T-helper 1 cell treated with Interleukin-12 subunit alpha and Interleukin-12 subunit beta and Interleukin-4 antibody, amounts not matched to agents 30 μg/mL and 1 μg/mL, for 36 hours (primary cell): ENCODE measurements around the gene SYK.

Source experiments
- H3K27ac Mint-ChIP-seq: one replicate; pipeline ENCODE4 v1.8.0; 2021; ENCODE audit warnings: mild to moderate bottlenecking, mixed read lengths
- H3K27me3 Mint-ChIP-seq: one replicate; pipeline ENCODE4 v1.8.0; 2021; ENCODE audit warnings: low read depth, mixed read lengths
- H3K36me3 Mint-ChIP-seq: one replicate; pipeline ENCODE4 v1.8.0; 2021; ENCODE audit warnings: low read depth, mixed read lengths
- H3K4me1 Mint-ChIP-seq: one replicate; pipeline ENCODE4 v1.8.0; 2021; ENCODE audit warnings: low read depth, mixed read lengths
- H3K4me3 Mint-ChIP-seq: one replicate; pipeline ENCODE4 v1.8.0; 2021; ENCODE audit warnings: mild to moderate bottlenecking, moderate library complexity, mixed read lengths
- H3K9me3 Mint-ChIP-seq: one replicate; pipeline ENCODE4 v1.8.0; 2021; ENCODE audit warnings: mixed read lengths

SYK gene

DNA sequence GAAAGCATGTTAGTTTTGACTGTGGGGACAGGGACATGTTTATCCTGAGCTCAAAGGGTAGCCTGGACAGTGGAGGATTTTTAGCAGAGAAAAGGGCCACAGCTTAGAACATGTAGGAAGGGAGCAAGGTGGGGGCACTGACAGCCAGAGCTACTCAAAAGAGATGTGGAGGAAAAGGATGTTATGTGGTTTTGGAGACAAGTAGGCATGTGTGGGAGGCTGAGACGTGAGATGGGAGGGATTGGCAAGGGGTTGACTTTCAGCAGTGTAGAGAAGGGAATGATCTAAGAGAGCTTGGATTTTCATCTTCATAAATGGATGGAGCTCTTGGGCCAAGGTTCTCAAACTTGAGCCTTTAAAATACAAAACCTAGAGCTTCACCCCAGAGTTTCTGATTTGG is 24.0 kb downstream of the SYK start:
- no peak overlapping the region for H3K4me3 Mint-ChIP-seq
- H3K9me3 Mint-ChIP-seq = no peaks in the 10 kb centered on the region
- H3K27me3 Mint-ChIP-seq = peaks cover 28% of the 10 kb centered on the region
- no peaks in the 10 kb centered on the region for H3K36me3 Mint-ChIP-seq
- H3K4me1 Mint-ChIP-seq = no peaks in the 10 kb centered on the region
- H3K27ac Mint-ChIP-seq = no peak overlapping the region

DNA sequence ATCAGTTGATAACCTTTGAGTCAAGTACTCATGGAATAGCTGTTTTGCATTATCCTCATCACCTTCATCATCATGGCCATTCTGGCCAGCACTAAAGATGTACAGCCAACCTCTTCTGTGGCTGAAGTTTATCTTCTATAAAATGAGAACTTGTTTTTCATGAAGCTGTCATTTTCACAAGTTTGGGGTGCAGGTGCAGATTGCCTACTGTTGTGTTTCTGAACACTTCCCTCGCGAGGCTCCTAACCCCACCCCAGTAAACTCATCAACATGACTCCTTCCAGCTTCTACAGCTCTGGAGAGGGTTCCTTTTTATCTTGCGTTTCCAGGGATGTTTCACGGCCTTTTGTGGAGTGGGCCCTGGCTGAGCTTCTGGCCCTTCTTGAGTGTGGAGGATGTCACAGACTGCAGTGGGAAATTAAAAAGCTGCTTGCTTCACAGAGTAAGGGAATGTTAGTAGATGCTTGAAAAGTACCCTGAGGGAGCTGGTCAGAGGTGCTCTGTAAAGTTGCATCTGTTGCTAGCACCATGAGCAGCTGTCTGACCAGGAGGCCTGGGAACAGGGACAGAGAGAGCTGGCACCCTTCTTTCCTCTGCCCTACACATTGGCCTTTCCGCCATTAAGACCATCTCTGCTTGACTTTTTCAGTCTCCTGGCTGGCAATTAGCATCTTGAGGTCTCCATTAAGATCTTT is 24.9 kb downstream of the SYK start:
- H3K27me3 Mint-ChIP-seq = peaks cover 28% of the 10 kb centered on the region
- H3K27ac Mint-ChIP-seq = no peak overlapping the region
- H3K4me3 Mint-ChIP-seq = no peak overlapping the region
- H3K4me1 Mint-ChIP-seq = no peaks in the 10 kb centered on the region
- no peaks in the 10 kb centered on the region for H3K36me3 Mint-ChIP-seq
- no peaks in the 10 kb centered on the region for H3K9me3 Mint-ChIP-seq

DNA sequence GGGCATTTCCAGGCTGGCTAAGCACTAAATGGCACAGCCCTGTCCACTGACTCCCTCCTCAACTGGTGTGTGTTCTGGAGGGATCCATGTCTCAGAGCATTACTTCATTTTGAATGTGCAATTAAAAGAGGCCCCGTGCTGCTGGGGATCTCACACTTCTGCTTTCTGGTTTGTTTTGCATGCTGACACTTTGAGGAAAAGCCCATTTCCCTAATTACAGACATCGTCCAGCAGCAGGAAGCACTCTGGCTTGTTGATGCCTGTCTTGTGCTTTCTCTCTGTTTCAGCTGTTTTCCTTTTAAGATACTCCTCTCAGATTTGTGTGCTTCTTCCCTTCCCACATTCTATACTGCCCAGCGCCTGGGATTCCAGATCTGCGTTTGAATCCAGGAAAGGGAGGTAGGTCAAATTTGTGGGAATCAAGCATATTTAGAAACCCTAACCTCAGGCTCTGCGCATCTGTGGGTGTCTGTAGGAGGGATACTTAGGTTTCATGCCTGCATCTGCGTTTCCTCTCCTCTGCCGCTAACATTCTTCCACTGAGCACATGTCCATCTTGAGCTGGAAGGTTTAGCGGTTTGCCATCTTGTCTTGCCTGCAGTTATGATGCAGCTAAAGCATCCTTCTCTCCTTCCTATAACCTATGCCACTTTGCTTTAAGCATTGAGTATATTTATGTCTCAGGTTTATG is 25.7 kb downstream of the SYK start:
- Mint-ChIP-seq H3K27ac (no peak overlapping the region), H3K27me3 (peaks cover 24% of the 10 kb centered on the region)

DNA sequence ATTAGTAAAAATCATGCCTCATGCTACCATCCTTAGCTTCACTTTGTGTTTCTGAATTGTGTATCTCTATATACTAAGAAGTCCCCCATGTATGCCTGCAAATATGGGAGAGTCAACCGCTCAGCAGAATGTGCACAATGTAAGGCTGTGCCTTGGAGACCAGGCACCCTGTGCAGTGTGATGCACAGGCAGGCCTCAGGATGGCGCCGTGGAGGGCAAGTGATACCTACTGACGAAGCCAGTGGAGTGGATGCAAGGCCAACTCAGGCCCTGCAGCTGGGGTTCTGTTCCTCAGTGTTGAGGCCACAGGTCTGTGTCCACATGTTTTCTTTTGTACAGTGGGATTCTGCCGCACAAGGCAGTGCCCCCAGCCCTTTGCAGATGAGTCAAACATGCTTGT is 28.4 kb downstream of the SYK start:
- Mint-ChIP-seq H3K27me3 (peaks cover 18% of the 10 kb centered on the region), H3K36me3 (no peaks in the 10 kb centered on the region), H3K4me3 (no peak overlapping the region), H3K4me1 (no peaks in the 10 kb centered on the region), H3K27ac (no peak overlapping the region), H3K9me3 (no peaks in the 10 kb centered on the region)

More for the DNA sequence above, 25.7 kb downstream of the SYK start:
- Mint-ChIP-seq H3K4me3 (no peak overlapping the region), H3K9me3 (no peaks in the 10 kb centered on the region), H3K36me3 (no peaks in the 10 kb centered on the region), H3K4me1 (no peaks in the 10 kb centered on the region)

DNA sequence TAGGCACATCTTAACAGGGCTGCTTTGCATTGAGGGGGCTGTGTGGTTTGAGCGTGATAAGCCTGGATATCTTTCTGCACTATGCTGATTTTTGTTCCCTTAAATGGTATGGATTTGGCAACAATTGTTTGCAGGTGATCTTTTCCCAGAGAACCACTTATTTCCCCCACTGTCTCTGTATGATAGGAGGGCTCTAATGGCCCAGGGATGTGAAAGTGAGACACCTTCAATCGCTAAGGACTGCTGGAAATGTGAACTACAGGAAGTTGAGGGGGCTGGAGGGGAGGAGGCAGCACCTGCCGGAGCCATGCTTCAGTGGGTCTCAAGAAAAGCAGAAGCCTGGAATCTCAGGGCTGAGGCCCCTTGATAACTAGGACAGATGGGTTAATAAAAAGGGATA is 29.4 kb downstream of the SYK start:
- H3K9me3 Mint-ChIP-seq = no peaks in the 10 kb centered on the region
- H3K27me3 Mint-ChIP-seq = peaks cover 11% of the 10 kb centered on the region
- no peaks in the 10 kb centered on the region for H3K36me3 Mint-ChIP-seq
- H3K4me3 Mint-ChIP-seq = no peak overlapping the region
- no peak overlapping the region for H3K27ac Mint-ChIP-seq
- no peaks in the 10 kb centered on the region for H3K4me1 Mint-ChIP-seq

DNA sequence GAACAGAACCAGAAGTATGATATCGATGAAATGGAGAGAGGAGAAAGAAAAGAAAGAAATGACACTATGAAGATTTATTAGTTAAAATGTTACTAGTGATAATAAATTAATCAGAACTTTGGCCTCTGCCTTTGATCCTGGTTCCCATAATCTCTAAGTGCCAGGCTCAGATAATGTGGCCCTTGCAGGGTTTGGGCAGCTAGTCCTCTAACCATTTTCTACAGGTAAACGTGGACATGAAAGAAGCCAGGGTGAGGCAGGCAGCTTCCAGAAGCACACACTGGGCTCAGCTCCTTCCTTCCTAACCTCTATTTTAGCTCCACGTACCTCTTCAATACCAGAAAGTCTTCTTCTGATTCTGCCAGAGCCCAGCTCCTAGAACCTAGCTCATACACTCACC is 30.6 kb downstream of the SYK start:
- peaks cover 2% of the 10 kb centered on the region for H3K27me3 Mint-ChIP-seq
- no peaks in the 10 kb centered on the region for H3K9me3 Mint-ChIP-seq
- H3K4me1 Mint-ChIP-seq = no peaks in the 10 kb centered on the region
- H3K36me3 Mint-ChIP-seq = no peaks in the 10 kb centered on the region
- H3K4me3 Mint-ChIP-seq = no peak overlapping the region
- H3K27ac Mint-ChIP-seq = no peak overlapping the region

DNA sequence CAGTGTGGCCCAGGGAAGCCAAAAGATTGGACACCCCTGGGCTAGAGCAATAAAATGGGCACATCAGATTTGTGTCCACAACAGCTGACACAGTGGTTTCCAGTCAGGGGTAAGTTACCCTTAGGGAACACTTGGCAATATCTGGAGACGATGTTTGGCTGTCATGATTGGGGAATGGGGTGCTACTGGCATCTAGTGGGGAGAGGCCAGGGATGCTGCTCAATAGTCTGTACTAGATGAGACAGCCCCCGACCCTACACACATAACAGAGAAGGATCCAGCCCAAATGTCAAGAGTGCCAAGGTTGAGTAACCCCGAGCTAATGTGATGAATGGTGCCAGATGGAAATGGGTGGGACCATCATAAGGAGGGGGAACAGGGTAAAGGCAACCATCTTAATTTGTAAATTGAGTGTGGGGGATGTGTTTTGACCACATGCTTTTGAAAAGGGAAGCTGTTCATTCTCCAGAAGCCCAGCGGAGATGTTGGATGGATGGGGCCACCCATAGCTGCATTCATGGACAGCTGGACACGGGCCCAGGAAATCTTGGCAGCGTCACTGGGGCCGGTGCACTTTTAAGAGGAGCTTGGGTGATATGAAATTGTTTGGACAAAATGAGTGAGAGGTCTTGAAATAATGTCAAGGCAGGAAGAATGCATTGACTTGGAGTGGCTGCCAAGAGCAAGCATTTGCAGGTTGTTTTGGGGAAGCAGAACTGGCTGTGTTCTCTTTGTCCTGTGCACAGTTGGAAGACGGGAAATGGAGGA is 33.4 kb downstream of the SYK start:
- no peak overlapping the region for H3K4me3 Mint-ChIP-seq
- H3K36me3 Mint-ChIP-seq = no peaks in the 10 kb centered on the region
- no peaks in the 10 kb centered on the region for H3K9me3 Mint-ChIP-seq
- no peak overlapping the region for H3K27ac Mint-ChIP-seq
- H3K27me3 Mint-ChIP-seq = no peaks in the 10 kb centered on the region
- H3K4me1 Mint-ChIP-seq = no peaks in the 10 kb centered on the region

DNA sequence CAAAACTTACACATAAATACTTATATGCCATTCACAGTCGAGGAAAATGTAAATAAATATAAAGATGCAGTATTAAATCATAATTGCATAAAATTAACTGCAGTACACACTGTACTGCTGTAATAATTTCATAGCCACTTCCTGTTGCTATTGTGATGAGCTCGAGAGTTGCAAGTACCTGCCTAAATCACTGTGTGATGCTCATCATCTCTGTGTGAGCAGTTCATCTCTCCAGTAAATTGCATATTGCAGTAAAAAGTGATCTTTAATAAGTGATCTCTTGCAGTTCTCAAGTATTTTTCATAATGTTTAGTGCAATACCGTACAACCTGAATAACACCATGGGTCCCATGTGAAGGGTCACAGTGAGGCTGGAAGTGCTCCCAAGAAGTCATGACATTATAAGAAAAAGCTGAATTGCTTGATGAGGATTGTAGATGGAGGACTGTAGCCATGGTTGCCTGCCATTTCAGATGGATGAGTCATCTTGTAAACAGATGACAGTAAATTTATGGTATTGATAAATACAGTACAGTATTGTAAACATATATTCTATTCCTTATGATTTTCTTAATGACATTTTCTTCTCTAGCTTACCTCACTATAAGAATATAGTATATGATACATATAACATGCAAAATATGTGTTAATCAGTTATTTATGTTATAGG is 34.9 kb downstream of the SYK start:
- H3K4me3 Mint-ChIP-seq = no peak overlapping the region
- no peaks in the 10 kb centered on the region for H3K9me3 Mint-ChIP-seq
- no peaks in the 10 kb centered on the region for H3K4me1 Mint-ChIP-seq
- no peak overlapping the region for H3K27ac Mint-ChIP-seq
- no peaks in the 10 kb centered on the region for H3K36me3 Mint-ChIP-seq
- H3K27me3 Mint-ChIP-seq = no peaks in the 10 kb centered on the region

DNA sequence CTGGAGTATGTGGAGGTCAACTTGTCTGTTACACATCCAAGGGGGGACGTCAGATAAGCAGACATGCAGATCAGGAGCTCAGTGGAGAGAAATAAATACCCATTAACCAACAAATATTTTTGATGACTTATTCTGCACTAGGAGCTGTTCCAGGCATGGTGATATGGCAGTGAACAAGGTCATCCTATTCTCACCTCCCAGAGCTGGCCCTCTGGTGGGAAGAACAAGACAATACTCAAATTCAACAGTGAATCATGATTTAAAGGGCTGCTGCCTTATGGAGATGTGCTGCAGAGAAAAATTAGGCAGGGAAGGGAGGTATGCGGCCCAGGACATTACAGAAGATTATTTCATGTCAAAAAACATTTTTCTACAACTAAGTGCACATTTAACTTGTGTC is 36.5 kb downstream of the SYK start:
- Mint-ChIP-seq H3K9me3 (no peaks in the 10 kb centered on the region), H3K4me1 (no peaks in the 10 kb centered on the region), H3K27ac (no peak overlapping the region), H3K4me3 (no peak overlapping the region), H3K27me3 (no peaks in the 10 kb centered on the region), H3K36me3 (no peaks in the 10 kb centered on the region)

DNA sequence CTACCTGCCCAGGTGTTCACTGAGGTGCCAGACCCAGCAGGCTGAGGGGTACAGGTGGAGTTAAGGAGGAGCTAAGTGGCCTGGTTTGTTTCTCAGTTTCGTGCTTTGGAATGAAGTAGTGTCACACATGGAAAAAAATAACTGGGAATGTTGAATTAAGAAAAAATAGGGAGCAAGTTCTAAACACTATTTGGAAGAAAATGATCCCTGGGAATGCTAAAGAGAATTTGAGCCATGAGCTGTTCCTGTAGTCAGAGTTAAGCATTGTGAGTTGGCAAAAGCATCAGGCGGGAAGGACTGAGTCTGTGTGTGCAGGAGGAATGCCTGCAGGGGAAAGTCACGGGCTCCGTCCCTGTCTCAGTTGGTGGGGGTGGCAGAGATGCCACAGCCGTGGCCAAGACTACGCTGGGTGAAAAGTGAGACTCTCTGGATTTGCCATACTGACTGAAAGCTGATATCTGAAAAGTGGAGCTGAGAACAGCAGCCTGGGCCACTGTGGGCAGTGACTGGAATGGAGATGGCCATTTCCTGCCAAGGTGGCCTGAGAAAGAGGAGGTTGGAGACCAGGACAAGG is 37.0 kb downstream of the SYK start:
- Mint-ChIP-seq H3K27ac (no peak overlapping the region), H3K9me3 (no peaks in the 10 kb centered on the region), H3K4me1 (no peaks in the 10 kb centered on the region), H3K4me3 (no peak overlapping the region), H3K36me3 (no peaks in the 10 kb centered on the region), H3K27me3 (no peaks in the 10 kb centered on the region)

DNA sequence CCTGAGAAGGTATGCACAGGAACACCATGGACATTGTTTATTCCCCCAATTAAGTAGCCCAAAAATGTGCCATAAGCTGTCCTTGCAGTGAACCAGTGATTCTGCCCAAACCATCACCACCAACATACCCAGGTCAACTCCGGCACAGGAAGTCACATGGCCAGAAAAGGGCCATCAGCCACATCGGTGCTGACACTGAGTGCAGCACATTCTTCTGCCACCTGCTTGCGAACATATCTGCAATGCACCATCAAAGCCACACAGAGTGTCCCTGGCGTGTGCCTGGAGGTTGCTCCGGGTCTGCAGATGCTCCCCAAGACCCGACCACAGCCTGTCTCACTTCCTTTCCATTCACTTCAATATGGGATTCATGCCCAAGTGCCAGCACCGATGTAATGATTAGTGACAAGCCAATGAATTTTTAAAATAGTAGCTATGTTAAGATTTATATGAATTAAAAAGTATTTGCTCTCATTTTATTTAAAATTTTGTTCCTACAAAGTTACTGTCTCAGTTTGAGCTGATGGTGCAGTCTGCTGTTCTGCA is 37.6 kb downstream of the SYK start:
- H3K4me3 Mint-ChIP-seq = no peak overlapping the region
- no peaks in the 10 kb centered on the region for H3K27me3 Mint-ChIP-seq
- H3K9me3 Mint-ChIP-seq = no peaks in the 10 kb centered on the region
- no peaks in the 10 kb centered on the region for H3K36me3 Mint-ChIP-seq
- no peaks in the 10 kb centered on the region for H3K4me1 Mint-ChIP-seq
- no peak overlapping the region for H3K27ac Mint-ChIP-seq

DNA sequence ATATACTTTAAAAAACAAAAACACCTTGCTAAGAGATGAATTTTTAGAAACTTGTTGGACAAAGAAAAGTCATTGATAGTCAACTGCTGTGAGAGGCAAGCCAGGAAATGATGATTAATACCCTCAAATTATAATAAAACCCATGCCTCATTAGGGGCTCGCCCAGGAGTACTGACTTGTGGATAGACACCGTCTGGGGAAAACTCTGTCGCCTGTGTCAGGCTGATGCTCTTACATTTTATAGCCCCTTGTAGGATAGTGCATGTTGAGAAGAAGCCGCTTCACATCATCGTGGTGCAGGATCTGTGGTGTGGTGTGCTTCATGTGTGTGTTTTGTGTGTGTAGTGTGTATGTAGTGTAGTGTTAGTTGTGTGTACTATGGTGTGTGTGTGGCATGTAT is 39.1 kb downstream of the SYK start:
- Mint-ChIP-seq H3K36me3 (no peaks in the 10 kb centered on the region), H3K4me3 (no peak overlapping the region), H3K27ac (no peak overlapping the region), H3K9me3 (no peaks in the 10 kb centered on the region), H3K27me3 (no peaks in the 10 kb centered on the region), H3K4me1 (no peaks in the 10 kb centered on the region)

DNA sequence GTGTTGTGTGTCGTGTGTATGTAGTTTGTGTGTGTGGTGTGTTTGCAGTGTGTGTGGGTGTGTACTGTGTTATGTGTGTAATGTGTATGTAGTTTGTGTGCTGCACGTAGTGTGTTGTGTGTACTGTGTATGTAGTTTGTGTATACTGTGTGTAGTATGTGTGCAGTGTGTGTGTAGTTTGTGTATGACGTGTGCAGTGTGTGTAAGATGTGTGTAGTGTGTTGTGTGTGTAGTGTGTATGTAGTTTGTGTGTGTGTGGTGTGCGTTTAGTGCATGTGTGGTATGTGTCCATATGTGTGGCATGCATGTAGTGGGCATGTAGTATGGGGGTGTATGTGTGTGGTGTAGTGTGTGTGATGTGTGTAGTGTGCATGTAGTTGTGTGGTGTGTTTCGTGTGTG is 39.6 kb downstream of the SYK start:
- no peaks in the 10 kb centered on the region for H3K27me3 Mint-ChIP-seq
- H3K36me3 Mint-ChIP-seq = no peaks in the 10 kb centered on the region
- H3K9me3 Mint-ChIP-seq = no peaks in the 10 kb centered on the region
- H3K27ac Mint-ChIP-seq = no peak overlapping the region
- no peak overlapping the region for H3K4me3 Mint-ChIP-seq
- no peaks in the 10 kb centered on the region for H3K4me1 Mint-ChIP-seq

DNA sequence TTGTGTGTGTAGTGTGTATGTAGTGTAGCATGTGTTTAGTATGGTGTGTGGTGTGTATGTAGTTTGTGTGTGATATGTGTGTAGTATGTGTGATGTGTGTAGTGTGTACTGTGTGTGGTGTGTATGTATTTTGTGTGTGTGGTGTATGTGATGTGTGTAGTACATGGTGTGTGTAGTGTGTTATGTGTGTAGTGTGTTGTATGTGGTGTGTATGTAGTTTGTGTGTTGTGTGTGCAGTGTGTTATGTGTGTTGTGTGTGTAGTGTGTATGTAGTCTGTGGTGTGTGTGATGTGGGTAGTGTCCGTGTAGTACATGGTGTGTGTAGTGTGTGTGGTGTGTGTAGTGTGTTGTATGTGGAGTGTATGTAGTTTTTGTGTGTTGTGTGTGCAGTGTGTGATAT is 40.0 kb downstream of the SYK start:
- H3K27me3 Mint-ChIP-seq = no peaks in the 10 kb centered on the region
- no peaks in the 10 kb centered on the region for H3K4me1 Mint-ChIP-seq
- no peaks in the 10 kb centered on the region for H3K36me3 Mint-ChIP-seq
- no peak overlapping the region for H3K27ac Mint-ChIP-seq
- no peak overlapping the region for H3K4me3 Mint-ChIP-seq
- no peaks in the 10 kb centered on the region for H3K9me3 Mint-ChIP-seq
